CD4-positive, alpha-beta memory T cell (primary cell): ENCODE data around the gene ANKRD40. TPM values are rescaled to one million over a fixed set of nuclear protein-coding genes. Genes with fewer than 3 reads are reported as not detected.

ENCODE experiments used
- CTCF ChIA-PET: fragments of 350-600 bp; sonication (Branson Sonifier 250); formaldehyde crosslinking; loops from one replicate; lab custom pipeline; 2021; ENCODE audit warnings: inconsistent platforms; ENCODE audit not compliant: partially characterized antibody; lab: Charles Lee
- POLR2A ChIA-PET: fragments of 350-600 bp; sonication (Branson Sonifier 250); formaldehyde crosslinking; loops from one replicate; lab custom pipeline; 2021; ENCODE audit not compliant: partially characterized antibody; lab: Charles Lee
- DNase-seq, 5 donors: peaks; one replicate each; pipeline versions ENCODE4 v3.0.0 to v3.0.0-alpha.2; 2020 to 2022; ENCODE audit warnings: mixed read lengths in 1 of 5
- H3K27ac ChIP-seq: one replicate; pipeline ENCODE4 v1.7.0; 2013; ENCODE audit warnings: low read depth, low read length
- H3K27me3 ChIP-seq: 2 replicates; pipeline ENCODE4 v1.7.0; 2013; ENCODE audit warnings: mild to moderate bottlenecking, low read length, moderate library complexity; ENCODE audit not compliant: insufficient read depth
- H3K36me3 ChIP-seq: 2 replicates; pipeline ENCODE4 v1.7.0; 2013; ENCODE audit warnings: mild to moderate bottlenecking, low read length, moderate library complexity; ENCODE audit not compliant: insufficient read depth
- H3K4me1 ChIP-seq: 2 replicates; pipeline ENCODE4 v1.7.0; 2013; ENCODE audit warnings: mild to moderate bottlenecking, low read length, moderate library complexity; ENCODE audit not compliant: insufficient read depth
- H3K4me3 ChIP-seq, 2 donors: one replicate each; pipeline ENCODE4 v1.7.0; 2013; ENCODE audit warnings: low read length in 2 of 2, mild to moderate bottlenecking in 1 of 2
- H3K9me3 ChIP-seq, 2 donors: one replicate each; pipeline ENCODE4 v1.7.0; 2013; ENCODE audit warnings: low read length in 2 of 2, control low read depth in 1 of 2; ENCODE audit not compliant: control insufficient read depth in 1 of 2
- H3K27ac Mint-ChIP-seq, 7 donors: one replicate each; pipeline ENCODE4 v1.8.0; 2020 to 2021; ENCODE audit warnings: mixed read lengths in 7 of 7, mild to moderate bottlenecking in 6 of 7, inconsistent platforms in 3 of 7, moderate library complexity in 3 of 7
- H3K27me3 Mint-ChIP-seq, 2 donors: one replicate each; pipeline ENCODE4 v1.8.0; 2020 to 2021; ENCODE audit warnings: mixed read lengths in 2 of 2
- H3K36me3 Mint-ChIP-seq, 2 donors: one replicate each; pipeline ENCODE4 v1.8.0; 2020 to 2021; ENCODE audit warnings: mixed read lengths in 2 of 2, inconsistent platforms in 1 of 2, mild to moderate bottlenecking in 1 of 2
- H3K4me1 Mint-ChIP-seq, 4 donors: one replicate each; pipeline ENCODE4 v1.8.0; 2020 to 2021; ENCODE audit warnings: mixed read lengths in 4 of 4, mild to moderate bottlenecking in 1 of 4
- H3K4me3 Mint-ChIP-seq, 8 donors: one replicate each; pipeline ENCODE4 v1.8.0; 2020 to 2021; ENCODE audit warnings: mixed read lengths in 8 of 8, mild to moderate bottlenecking in 7 of 8, moderate library complexity in 6 of 8, inconsistent platforms in 3 of 8
- H3K9me3 Mint-ChIP-seq, 8 donors: one replicate each; pipeline ENCODE4 v1.8.0; 2020 to 2021; ENCODE audit warnings: mixed read lengths in 8 of 8, mild to moderate bottlenecking in 5 of 8, inconsistent platforms in 3 of 8, moderate library complexity in 1 of 8
- intact Hi-C: fragments of 100-400 bp; cut with micrococcal nuclease; formaldehyde crosslinking; loops from one replicate; pipeline ENCODE4 v1.15.1; 2023
- polyA plus RNA-seq, 2 donors: library from polyadenylated mRNA; unstranded; fragments of 300-500 nt; fragmentation: Illumina TruSeq; gene quantifications; one replicate each; pipeline ENCODE4 v1.2.3, GENCODE V29; 2021
- total RNA-seq, 2 experiments: library from RNA; stranded (reverse); gene quantifications; one replicate each; pipeline ENCODE4 v1.2.3, GENCODE V29; 2021

ANKRD40 gene
- total and polyA plus RNA-seq, 4 experiments from 2014 or later, result 2.1 to 39.3 (median 21.2) TPM

DNA sequence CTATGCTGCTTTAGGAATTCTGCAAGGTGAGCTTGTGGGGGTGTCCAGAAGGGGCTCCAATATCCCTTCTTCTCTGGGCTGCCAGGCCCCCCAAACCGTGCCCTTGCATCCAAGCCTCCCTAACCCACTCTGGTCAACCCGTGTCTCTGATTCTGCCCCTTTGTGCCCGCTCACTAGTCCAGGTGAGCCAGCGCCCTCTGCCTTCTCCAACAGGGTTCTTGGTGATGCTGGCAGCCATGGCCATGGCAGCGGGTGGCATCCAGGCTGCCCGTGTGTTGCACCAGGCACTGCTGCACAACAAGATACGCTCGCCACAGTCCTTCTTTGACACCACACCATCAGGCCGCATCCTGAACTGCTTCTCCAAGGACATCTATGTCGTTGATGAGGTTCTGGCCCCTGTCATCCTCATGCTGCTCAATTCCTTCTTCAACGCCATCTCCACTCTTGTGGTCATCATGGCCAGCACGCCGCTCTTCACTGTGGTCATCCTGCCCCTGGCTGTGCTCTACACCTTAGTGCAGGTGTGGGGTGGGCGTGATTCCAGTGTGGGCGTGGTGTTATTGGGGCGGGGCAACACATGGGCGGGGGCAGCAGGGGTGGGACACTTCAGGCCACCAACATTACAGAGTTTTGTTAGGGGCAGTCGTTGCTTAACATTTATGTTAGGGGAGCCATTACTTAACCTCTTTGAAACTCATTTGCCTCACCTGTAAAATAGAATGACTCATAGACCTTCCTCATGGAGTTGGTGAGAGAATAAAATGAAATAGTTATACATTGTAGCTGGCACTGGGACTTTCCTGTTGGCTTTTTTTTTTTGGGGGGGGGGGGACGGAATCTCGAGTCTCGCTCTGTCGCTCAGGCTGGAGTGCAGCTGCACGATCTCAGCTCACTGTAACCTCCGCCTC, 31.4 kb downstream of the ANKRD40 start:
- H3K4me3 ChIP-seq, result no peak overlapping the region
- peaks cover 0 to 4% (median 3%) of the 10 kb centered on the region in 4 donors for H3K4me1 Mint-ChIP-seq
- no peak overlapping the region for H3K27ac ChIP-seq
- H3K9me3 ChIP-seq, result no peaks in the 10 kb centered on the region
- intact Hi-C loops, result no loop called here
- H3K27ac Mint-ChIP-seq, result no peak overlapping the region
- no peaks in the 10 kb centered on the region for H3K36me3 Mint-ChIP-seq
- no peaks in the 10 kb centered on the region for H3K9me3 Mint-ChIP-seq
- ChIA-PET CTCF (no interaction called here), POLR2A (no interaction called here)
- H3K27me3 ChIP-seq, result no peaks in the 10 kb centered on the region
- H3K36me3 ChIP-seq, result no peaks in the 10 kb centered on the region
- peaks cover 4 to 11% of the 10 kb centered on the region in 2 donors for H3K27me3 Mint-ChIP-seq
- no peaks in the 10 kb centered on the region for H3K4me1 ChIP-seq
- no peak for DNase-seq
- H3K4me3 Mint-ChIP-seq, result no peak overlapping the region

DNA sequence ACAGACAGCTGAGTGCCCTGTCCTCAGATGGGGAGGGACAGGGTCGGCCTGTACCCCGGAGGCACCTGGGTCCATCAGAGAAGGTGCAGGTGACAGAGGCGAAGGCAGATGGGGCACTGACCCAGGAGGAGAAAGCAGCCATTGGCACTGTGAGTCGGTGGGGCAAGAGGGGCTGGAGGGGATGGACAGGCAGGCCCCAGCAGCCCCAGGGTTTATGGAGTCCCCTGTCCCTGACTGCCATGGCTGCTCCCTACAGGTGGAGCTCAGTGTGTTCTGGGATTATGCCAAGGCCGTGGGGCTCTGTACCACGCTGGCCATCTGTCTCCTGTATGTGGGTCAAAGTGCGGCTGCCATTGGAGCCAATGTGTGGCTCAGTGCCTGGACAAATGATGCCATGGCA, 32.1 kb downstream of the ANKRD40 start:
- Histone ChIP-seq H3K27ac (no peak overlapping the region), H3K4me3 (no peak overlapping the region), H3K9me3 (no peaks in the 10 kb centered on the region), H3K4me1 (no peaks in the 10 kb centered on the region), H3K27me3 (no peaks in the 10 kb centered on the region), H3K36me3 (no peaks in the 10 kb centered on the region)
- Mint-ChIP-seq H3K27ac (no peak overlapping the region), H3K4me3 (no peak overlapping the region), H3K27me3 (peaks cover 2 to 9% of the 10 kb centered on the region in 2 donors), H3K36me3 (no peaks in the 10 kb centered on the region), H3K9me3 (no peaks in the 10 kb centered on the region), H3K4me1 (no peaks in the 10 kb centered on the region)
- intact Hi-C loops, result no loop called here
- ChIA-PET CTCF (no interaction called here), POLR2A (no interaction called here)
- DNase-seq, result no peak

DNA sequence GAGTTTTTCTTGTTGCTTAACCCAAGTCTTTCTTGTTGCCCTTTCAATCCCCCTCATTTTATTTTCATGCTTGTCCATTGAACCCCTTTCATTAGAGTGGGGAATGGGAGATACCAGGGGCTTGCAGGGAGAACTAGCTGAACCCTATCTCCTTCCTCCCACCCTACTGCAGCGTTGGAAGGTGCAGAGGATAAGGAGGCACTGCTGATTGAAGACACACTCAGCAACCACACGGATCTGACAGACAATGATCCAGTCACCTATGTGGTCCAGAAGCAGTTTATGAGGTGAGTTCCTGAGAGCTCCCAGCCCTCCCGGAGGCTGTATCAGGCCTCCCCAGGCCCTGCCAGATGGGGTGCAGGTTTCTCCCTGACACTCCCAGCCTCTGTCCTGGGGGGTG, 32.5 kb downstream of the ANKRD40 start:
- H3K36me3 Mint-ChIP-seq, result no peaks in the 10 kb centered on the region
- POLR2A ChIA-PET, result no interaction called here
- no peaks in the 10 kb centered on the region for H3K9me3 ChIP-seq
- H3K9me3 Mint-ChIP-seq, result no peaks in the 10 kb centered on the region
- H3K4me3 ChIP-seq, result no peak overlapping the region
- intact Hi-C loops, result no loop called here
- no peaks in the 10 kb centered on the region for H3K4me1 Mint-ChIP-seq
- no peaks in the 10 kb centered on the region for H3K27me3 ChIP-seq
- no peak for DNase-seq
- H3K27ac Mint-ChIP-seq, result no peak overlapping the region
- H3K36me3 ChIP-seq, result no peaks in the 10 kb centered on the region
- no peak overlapping the region for H3K4me3 Mint-ChIP-seq
- H3K27ac ChIP-seq, result no peak overlapping the region
- H3K4me1 ChIP-seq, result no peaks in the 10 kb centered on the region
- CTCF ChIA-PET, result no interaction called here
- H3K27me3 Mint-ChIP-seq, result peaks cover 0 to 6% of the 10 kb centered on the region in 2 donors

DNA sequence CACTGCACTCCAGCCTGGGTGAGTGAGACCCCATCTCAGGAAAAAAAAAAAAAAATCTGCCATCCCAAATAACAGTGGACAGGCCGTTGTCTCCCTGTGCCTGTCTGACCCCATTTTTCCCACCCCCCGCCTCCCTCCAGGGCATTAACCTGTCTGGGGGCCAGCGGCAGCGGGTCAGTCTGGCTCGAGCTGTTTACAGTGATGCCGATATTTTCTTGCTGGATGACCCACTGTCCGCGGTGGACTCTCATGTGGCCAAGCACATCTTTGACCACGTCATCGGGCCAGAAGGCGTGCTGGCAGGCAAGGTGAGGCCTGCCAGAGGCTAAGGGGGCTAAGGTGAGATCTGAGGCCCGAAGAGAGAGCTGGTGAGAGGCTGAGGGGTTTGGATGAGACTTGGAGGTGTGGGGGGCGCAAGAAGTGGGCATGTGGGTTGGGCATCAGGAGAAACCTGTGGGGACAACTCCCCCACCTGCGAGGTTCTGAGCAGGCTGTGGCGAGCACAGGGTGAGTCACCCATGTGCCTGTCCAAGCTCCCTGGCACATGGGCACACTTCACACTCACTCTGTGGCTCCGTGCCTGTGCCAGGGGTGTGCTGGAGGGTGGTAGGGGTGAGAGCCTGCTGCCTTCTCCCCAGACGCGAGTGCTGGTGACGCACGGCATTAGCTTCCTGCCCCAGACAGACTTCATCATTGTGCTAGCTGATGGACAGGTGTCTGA, 34.7 kb downstream of the ANKRD40 start:
- no peaks in the 10 kb centered on the region for H3K27me3 Mint-ChIP-seq
- H3K36me3 ChIP-seq, result no peaks in the 10 kb centered on the region
- H3K4me3 Mint-ChIP-seq, result no peak overlapping the region
- DNase-seq, result no peak
- POLR2A ChIA-PET, result no interaction called here
- H3K27me3 ChIP-seq, result no peaks in the 10 kb centered on the region
- intact Hi-C loops, result no loop called here
- H3K4me1 ChIP-seq, result no peaks in the 10 kb centered on the region
- H3K9me3 ChIP-seq, result no peaks in the 10 kb centered on the region
- H3K27ac Mint-ChIP-seq, result no peak overlapping the region
- H3K4me3 ChIP-seq, result no peak overlapping the region
- peaks cover 0 to 1% (median 0%) of the 10 kb centered on the region in 4 donors for H3K4me1 Mint-ChIP-seq
- no peak overlapping the region for H3K27ac ChIP-seq
- no peaks in the 10 kb centered on the region for H3K36me3 Mint-ChIP-seq
- no peaks in the 10 kb centered on the region for H3K9me3 Mint-ChIP-seq
- CTCF ChIA-PET, result interaction anchor here (0.6 kb wide), 1 partner anchor 32 kb away, joined by 3 read pairs; no protein-coding TSS in a partner anchor

DNA sequence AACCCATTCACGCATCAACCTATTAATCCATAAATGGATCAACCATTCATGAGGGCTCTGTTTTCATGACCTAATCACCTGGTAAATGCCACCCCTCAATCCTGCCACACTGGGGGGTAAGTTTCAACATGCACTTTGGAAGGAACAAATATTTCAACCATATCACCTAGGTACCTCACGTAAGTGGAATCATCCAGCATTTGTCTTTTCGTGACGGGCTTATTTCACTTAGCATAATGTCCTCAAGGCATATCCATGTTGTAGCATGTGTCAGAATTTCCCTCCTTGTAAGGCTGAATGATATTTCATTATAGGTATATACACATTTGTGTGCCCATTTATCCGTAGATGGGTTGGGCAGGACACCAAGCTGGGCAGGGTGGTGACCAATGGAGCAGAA, 35.6 kb downstream of the ANKRD40 start:
- Histone ChIP-seq H3K4me1 (no peaks in the 10 kb centered on the region), H3K4me3 (no peak overlapping the region), H3K27ac (no peak overlapping the region), H3K36me3 (no peaks in the 10 kb centered on the region), H3K27me3 (no peaks in the 10 kb centered on the region), H3K9me3 (no peaks in the 10 kb centered on the region)
- Mint-ChIP-seq H3K4me3 (no peak overlapping the region), H3K9me3 (no peaks in the 10 kb centered on the region), H3K27me3 (no peaks in the 10 kb centered on the region), H3K4me1 (peaks cover 0 to 3% (median under 1%) of the 10 kb centered on the region in 4 donors), H3K27ac (no peak overlapping the region), H3K36me3 (no peaks in the 10 kb centered on the region)
- no peak for DNase-seq
- intact Hi-C loops, result no loop called here
- ChIA-PET CTCF (no interaction called here), POLR2A (no interaction called here)

DNA sequence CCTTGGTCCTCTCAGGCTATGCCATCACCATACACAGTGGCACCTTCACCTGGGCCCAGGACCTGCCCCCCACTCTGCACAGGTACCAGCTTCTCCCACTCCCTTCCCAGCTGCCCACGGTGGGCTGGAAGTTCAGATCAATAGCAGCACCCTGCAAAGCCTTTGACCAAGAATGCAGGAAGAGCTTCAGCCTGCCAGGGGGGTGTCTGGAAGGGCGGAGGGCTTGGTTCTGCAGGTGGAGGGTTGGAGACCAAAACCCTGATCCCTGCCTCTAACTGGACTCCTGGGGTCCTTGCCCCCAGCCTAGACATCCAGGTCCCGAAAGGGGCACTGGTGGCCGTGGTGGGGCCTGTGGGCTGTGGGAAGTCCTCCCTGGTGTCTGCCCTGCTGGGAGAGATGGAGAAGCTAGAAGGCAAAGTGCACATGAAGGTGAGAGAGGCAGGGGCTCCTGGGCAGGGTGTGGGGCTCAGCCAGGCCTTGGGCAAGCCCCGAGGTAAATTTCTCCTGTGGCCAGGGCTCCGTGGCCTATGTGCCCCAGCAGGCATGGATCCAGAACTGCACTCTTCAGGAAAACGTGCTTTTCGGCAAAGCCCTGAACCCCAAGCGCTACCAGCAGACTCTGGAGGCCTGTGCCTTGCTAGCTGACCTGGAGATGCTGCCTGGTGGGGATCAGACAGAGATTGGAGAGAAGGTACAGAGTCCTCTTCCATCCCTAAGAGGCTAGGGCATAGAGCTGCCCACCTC, 38.7 kb downstream of the ANKRD40 start:
- peak overlapping the region in 1 of 7 donors; percentile 8 for H3K27ac Mint-ChIP-seq
- no peaks in the 10 kb centered on the region for H3K27me3 ChIP-seq
- ChIA-PET POLR2A (interaction anchor here (0.6 kb wide), 1 partner anchor 16 kb away, joined by 3 read pairs; no protein-coding TSS in a partner anchor), CTCF (no interaction called here)
- intact Hi-C loops, result no loop called here
- H3K4me1 Mint-ChIP-seq, result peaks cover 0 to 3% (median 2%) of the 10 kb centered on the region in 4 donors
- H3K36me3 Mint-ChIP-seq, result no peaks in the 10 kb centered on the region
- no peaks in the 10 kb centered on the region for H3K9me3 Mint-ChIP-seq
- no peak for DNase-seq
- no peak overlapping the region for H3K4me3 Mint-ChIP-seq
- H3K27ac ChIP-seq, result no peak overlapping the region
- no peaks in the 10 kb centered on the region for H3K4me1 ChIP-seq
- no peaks in the 10 kb centered on the region for H3K27me3 Mint-ChIP-seq
- H3K9me3 ChIP-seq, result no peaks in the 10 kb centered on the region
- H3K36me3 ChIP-seq, result no peaks in the 10 kb centered on the region
- H3K4me3 ChIP-seq, result no peak overlapping the region
